ENCODE measurements around the gene PRKD2. TPM values are rescaled to one million over a fixed set of nuclear protein-coding genes. Genes with fewer than 3 reads are reported as not detected.

Gene PRKD2
- polyA plus RNA-seq, 3 donors = 6.5 to 46.9 (median 8.1) TPM

DNA sequence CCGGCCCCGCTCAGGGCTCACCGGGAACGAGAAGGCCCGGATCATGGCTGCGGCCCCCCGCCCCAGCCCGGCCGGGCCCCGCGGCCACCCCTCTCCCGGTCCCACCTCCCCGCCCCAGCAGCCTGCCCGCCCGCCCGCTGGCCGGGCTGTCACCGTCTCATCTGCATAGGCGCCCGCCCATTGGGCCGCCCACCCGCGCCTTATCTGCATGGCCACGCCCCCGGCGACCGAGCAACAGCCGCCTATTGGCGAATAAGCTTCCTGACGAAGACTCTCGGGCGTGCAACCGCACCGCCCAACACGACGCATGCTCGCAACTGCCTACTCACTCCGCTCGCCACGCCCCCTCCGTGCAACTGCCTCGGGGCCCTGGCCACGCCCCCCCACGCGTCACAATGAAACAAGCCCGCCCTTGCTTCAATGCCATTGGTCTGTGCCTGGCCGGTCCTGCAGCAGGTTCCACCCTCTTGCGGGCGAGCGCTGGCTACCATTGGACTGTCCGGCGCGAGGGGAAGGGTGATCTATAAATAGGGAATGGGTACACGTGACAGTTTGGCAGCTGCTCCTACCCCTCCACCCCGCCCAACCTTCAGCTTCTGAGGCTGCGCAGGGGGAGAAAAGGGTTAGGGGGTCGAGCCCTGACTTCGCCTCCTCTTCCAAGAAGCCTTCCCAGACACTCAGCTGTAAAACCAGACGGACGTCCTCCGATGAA lies 55.7 kb downstream of the PRKD2 start, which contains the start of gene DACT3:
Gene DACT3, minus strand, starts transcription at position 163 of the 712 bp plus-strand sequence. Its CDS starts 118 bp downstream, at position 45.
- Mint-ChIP-seq H3K4me1 (peaks cover 20% of the 10 kb centered on the region), H3K4me3 (peak within 1 kb of the TSS; percentile 76 to 95), H3K36me3 (peaks cover 3 to 4% of the 10 kb centered on the region in 2 donors), H3K9me3 (peaks cover 0 to 6% (median 4%) of the 10 kb centered on the region in 7 donors), H3K27me3 (ENCODE audit: low read depth in 3 of 3) (peaks cover 35 to 56% (median 49%) of the 10 kb centered on the region in 3 donors), H3K27ac (peak within 1 kb of the TSS; percentile 83 to 95 (median 91))
- TF ChIP-seq CTCF (IDR thresholded peaks at IDR 0.05) = no peak
- Histone ChIP-seq H3K27ac (ENCODE audit: low read depth in 1 of 2, low read length in 2 of 2) (peak within 1 kb of the TSS; percentile 21 to 82), H3K27me3 (ENCODE audit: control insufficient read depth in 2 of 2, insufficient read depth in 2 of 2, low read length in 2 of 2) (peaks cover 28 to 29% of the 10 kb centered on the region in 2 donors), H3K4me1 (ENCODE audit: control insufficient read depth in 1 of 2, insufficient read depth in 2 of 2, low read length in 2 of 2) (peaks cover 27 to 31% of the 10 kb centered on the region in 2 donors), H3K9me3 (replicated peaks in 1 of 2; ENCODE audit: control insufficient read depth in 1 of 2, insufficient read depth in 1 of 2, low read length in 2 of 2) (no peaks in the 10 kb centered on the region), H3K4me3 (replicated peaks in 1 of 3; ENCODE audit: low read depth in 2 of 3, low read length in 3 of 3) (peak within 1 kb of the TSS; percentile 23 to 68 (median 29)), H3K9ac (ENCODE audit: insufficient read depth, low read length, poor library complexity, severe bottlenecking) (peak within 1 kb of the TSS; percentile 64), H3K79me2 (ENCODE audit: insufficient read depth, low read length) (no peaks in the 10 kb centered on the region), H3K4me2 (replicated peaks; ENCODE audit: extremely low read depth, low read length, poor library complexity, severe bottlenecking) (peak within 1 kb of the TSS; percentile 78), H2AFZ (ENCODE audit: insufficient read depth, low read depth, low read length, poor library complexity, severe bottlenecking) (peak within 1 kb of the TSS; percentile 81), H3K36me3 (replicated peaks in 1 of 2; ENCODE audit: control insufficient read depth in 1 of 2, insufficient read depth in 2 of 2, low read length in 2 of 2) (no peaks in the 10 kb centered on the region), H4K20me1 (ENCODE audit: insufficient read depth, low read length) (no peaks in the 10 kb centered on the region)
- intact Hi-C loops (cut with micrococcal nuclease) = loop anchor here (1.0 to 10.0 kb wide), 4 partner anchors 27 to 136 kb away; no protein-coding TSS in a partner anchor
- DNase-seq = peak; percentile 100
- WGBS (ENCODE audit: insufficient coverage) = under 1% methylated on average over 42 of the region's 61 CpGs

DNA sequence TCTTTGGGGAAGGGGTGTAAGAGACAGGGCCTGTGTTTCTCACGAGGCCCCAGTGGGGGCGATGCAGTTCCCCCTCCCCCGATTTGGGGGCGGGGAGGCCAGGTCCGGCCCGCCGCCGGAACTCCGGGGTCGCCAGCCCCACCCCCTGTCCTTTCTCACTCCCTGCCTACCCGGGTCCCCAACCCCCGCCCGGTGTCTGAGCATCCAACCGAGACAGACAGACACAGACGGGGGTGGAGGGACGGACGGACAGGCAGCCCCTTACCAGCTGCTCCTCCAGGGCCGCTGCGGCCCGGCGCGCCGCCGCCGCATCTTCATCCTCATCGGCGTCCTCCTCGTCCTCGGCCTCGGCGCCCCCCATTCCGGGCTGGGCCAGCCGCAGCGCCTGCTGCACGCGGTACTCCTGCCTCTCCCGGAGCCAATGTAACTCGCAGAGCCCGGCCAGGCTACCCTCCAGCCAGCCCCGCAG lies 56.3 kb downstream of the PRKD2 start:
- peak overlapping the region; percentile 81 for H2AFZ ChIP-seq (ENCODE audit: insufficient read depth, low read depth, low read length, poor library complexity, severe bottlenecking)
- Mint-ChIP-seq H3K9me3 (peaks cover 0 to 6% (median 4%) of the 10 kb centered on the region in 7 donors), H3K36me3 (peaks cover 3 to 4% of the 10 kb centered on the region in 2 donors), H3K27ac (peak overlapping the region in 1 of 7 donors; percentile 77), H3K4me1 (peaks cover 20% of the 10 kb centered on the region), H3K27me3 (ENCODE audit: low read depth in 3 of 3) (peaks cover 38 to 56% (median 49%) of the 10 kb centered on the region in 3 donors), H3K4me3 (peak overlapping the region; percentile 76 to 95)
- H3K4me2 ChIP-seq (replicated peaks; ENCODE audit: extremely low read depth, low read length, poor library complexity, severe bottlenecking) = peak overlapping the region; percentile 74
- no peaks in the 10 kb centered on the region for H3K79me2 ChIP-seq (ENCODE audit: insufficient read depth, low read length)
- H4K20me1 ChIP-seq (ENCODE audit: insufficient read depth, low read length) = no peaks in the 10 kb centered on the region
- H3K4me1 ChIP-seq (ENCODE audit: control insufficient read depth in 1 of 2, insufficient read depth in 2 of 2, low read length in 2 of 2) = peaks cover 27 to 31% of the 10 kb centered on the region in 2 donors
- H3K4me3 ChIP-seq (replicated peaks in 1 of 3; ENCODE audit: low read depth in 2 of 3, low read length in 3 of 3) = peak overlapping the region; percentile 23 to 63 (median 29)
- no peak for TF ChIP-seq CTCF (IDR thresholded peaks at IDR 0.05)
- peak overlapping the region; percentile 64 for H3K9ac ChIP-seq (ENCODE audit: insufficient read depth, low read length, poor library complexity, severe bottlenecking)
- H3K36me3 ChIP-seq (replicated peaks in 1 of 2; ENCODE audit: control insufficient read depth in 1 of 2, insufficient read depth in 2 of 2, low read length in 2 of 2) = no peaks in the 10 kb centered on the region
- under 1% methylated on average over 38 of the region's 40 CpGs for WGBS (ENCODE audit: insufficient coverage)
- H3K27ac ChIP-seq (ENCODE audit: low read depth in 1 of 2, low read length in 2 of 2) = peak overlapping the region in 1 of 2 donors; percentile 45
- no peak for DNase-seq
- peaks cover 28 to 29% of the 10 kb centered on the region in 2 donors for H3K27me3 ChIP-seq (ENCODE audit: control insufficient read depth in 2 of 2, insufficient read depth in 2 of 2, low read length in 2 of 2)
- intact Hi-C loops (cut with micrococcal nuclease) = loop anchor here (1.0 to 10.0 kb wide), 4 partner anchors 26 to 136 kb away; no protein-coding TSS in a partner anchor
- no peaks in the 10 kb centered on the region for H3K9me3 ChIP-seq (replicated peaks in 1 of 2; ENCODE audit: control insufficient read depth in 1 of 2, insufficient read depth in 1 of 2, low read length in 2 of 2)
